Measurements from ENCODE around the gene PCDHA1. TPM values are rescaled to one million over a fixed set of nuclear protein-coding genes. Genes with fewer than 3 reads are reported as not detected.
"Not testable (repeated sequence)": the region's sequence is repeated elsewhere in the genome, so short reads cannot be mapped to it uniquely, and the experiment has no call there.

The PCDHA1 gene
- total and polyA plus RNA-seq, 2 donors (not counting 3 experiments of a cell fraction or from before 2014, with no cell fraction given) = 0.04 TPM; not detected in 1

DNA sequence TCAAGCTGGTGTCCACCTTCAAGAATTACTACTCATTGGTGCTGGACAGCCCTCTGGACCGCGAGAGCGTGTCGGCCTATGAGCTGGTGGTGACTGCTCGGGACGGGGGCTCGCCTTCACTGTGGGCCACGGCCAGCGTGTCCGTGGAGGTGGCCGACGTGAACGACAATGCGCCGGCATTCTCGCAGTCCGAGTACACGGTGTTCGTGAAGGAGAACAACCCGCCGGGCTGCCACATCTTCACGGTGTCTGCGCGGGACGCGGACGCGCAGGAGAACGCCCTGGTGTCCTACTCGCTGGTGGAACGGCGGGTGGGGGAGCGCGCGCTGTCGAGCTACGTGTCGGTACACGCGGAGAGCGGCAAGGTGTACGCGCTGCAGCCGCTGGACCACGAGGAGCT, 16.4 kb downstream of the PCDHA1 start:
- H3K27ac ChIP-seq (ENCODE audit: insufficient read depth, low read depth, low read length); H3K4me3 ChIP-seq (replicated peaks in 1 of 3; ENCODE audit: insufficient read depth in 1 of 3, low read depth in 1 of 3, low read length in 3 of 3); H3K4me1 ChIP-seq (ENCODE audit: control insufficient read depth, extremely low read depth, insufficient read depth, low read length); H3K27me3 ChIP-seq (ENCODE audit: control insufficient read depth in 2 of 2, insufficient read depth in 2 of 2, low read length in 2 of 2); H3K9ac ChIP-seq (replicated peaks; ENCODE audit: extremely low read depth, insufficient read depth, low read length); H3K36me3 ChIP-seq (ENCODE audit: control insufficient read depth in 2 of 2, extremely low read depth in 1 of 2, insufficient read depth in 2 of 2, low read length in 2 of 2); H3K9me1 ChIP-seq (replicated peaks; ENCODE audit: control insufficient read depth, extremely low read depth, insufficient read depth, low read length); CTCF ChIA-PET; DNase-seq (ENCODE audit: low read depth, low spot score); BruUV-seq (replicated peaks); intact Hi-C loops (cut with micrococcal nuclease); POLR2A ChIA-PET; H3K4me2 ChIP-seq (ENCODE audit: insufficient read depth, low read length); dilution Hi-C loops (cut with MboI; ENCODE audit: extremely low pct_ligation_motif_present, low sequenced_read_pairs); FAIRE-seq; H2AFZ ChIP-seq (ENCODE audit: low read depth, low read length); H4K20me1 ChIP-seq (replicated peaks; ENCODE audit: control insufficient read depth, extremely low read depth, insufficient read depth, low read length); H3K79me2 ChIP-seq (ENCODE audit: control insufficient read depth, insufficient read depth, low read length); H3K9me3 ChIP-seq (replicated peaks; ENCODE audit: control insufficient read depth, insufficient read depth, low read length): not testable (repeated sequence)

GRCh38 chr5:140802781-140803271, 16.9 kb downstream of the PCDHA1 start:
- no peak for DNase-seq (ENCODE audit: low read depth, low spot score)
- TF ChIP-seq, protein P1, sequence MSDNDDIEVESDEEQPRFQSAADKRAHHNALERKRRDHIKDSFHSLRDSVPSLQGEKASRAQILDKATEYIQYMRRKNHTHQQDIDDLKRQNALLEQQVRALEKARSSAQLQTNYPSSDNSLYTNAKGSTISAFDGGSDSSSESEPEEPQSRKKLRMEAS (IDR thresholded peaks at IDR 0.05; ENCODE audit: insufficient read depth, insufficient read length) = no peak
- TF ChIP-seq POLR2AphosphoS5 (IDR thresholded peaks at IDR 0.05; ENCODE audit: insufficient read depth, low read depth, low read length) (no peak), FOS (IDR thresholded peaks at IDR 0.05; ENCODE audit: borderline replicate concordance, insufficient read depth, low read length) (no peak), EZH2 (IDR thresholded peaks at IDR 0.05; ENCODE audit: borderline replicate concordance, low read depth, low read length, severe bottlenecking) (no peak), MYC (IDR thresholded peaks at IDR 0.05; ENCODE audit: low read depth, low read length) (no peak), JUN (IDR thresholded peaks at IDR 0.05; ENCODE audit: borderline replicate concordance, insufficient read depth, insufficient read length, low read depth) (no peak), GATA2 (IDR thresholded peaks at IDR 0.05; ENCODE audit: insufficient read depth, insufficient read length, low read depth, low read length) (no peak), POLR2A (IDR thresholded peaks at IDR 0.05; ENCODE audit: low read depth, low read length) (no peak)
- TF ChIP-seq, protein P2, sequence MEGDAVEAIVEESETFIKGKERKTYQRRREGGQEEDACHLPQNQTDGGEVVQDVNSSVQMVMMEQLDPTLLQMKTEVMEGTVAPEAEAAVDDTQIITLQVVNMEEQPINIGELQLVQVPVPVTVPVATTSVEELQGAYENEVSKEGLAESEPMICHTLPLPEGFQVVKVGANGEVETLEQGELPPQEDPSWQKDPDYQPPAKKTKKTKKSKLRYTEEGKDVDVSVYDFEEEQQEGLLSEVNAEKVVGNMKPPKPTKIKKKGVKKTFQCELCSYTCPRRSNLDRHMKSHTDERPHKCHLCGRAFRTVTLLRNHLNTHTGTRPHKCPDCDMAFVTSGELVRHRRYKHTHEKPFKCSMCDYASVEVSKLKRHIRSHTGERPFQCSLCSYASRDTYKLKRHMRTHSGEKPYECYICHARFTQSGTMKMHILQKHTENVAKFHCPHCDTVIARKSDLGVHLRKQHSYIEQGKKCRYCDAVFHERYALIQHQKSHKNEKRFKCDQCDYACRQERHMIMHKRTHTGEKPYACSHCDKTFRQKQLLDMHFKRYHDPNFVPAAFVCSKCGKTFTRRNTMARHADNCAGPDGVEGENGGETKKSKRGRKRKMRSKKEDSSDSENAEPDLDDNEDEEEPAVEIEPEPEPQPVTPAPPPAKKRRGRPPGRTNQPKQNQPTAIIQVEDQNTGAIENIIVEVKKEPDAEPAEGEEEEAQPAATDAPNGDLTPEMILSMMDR (IDR thresholded peaks at IDR 0.05; ENCODE audit: extremely low read depth in 1 of 2, insufficient read depth in 1 of 2, low read depth in 1 of 2, low read length in 2 of 2) = no peak
- no peaks in the 10 kb centered on the region for H3K9me1 ChIP-seq (replicated peaks; ENCODE audit: control insufficient read depth, extremely low read depth, insufficient read depth, low read length)
- dilution Hi-C loops (cut with MboI; ENCODE audit: extremely low pct_ligation_motif_present, low sequenced_read_pairs) = no loop called here
- H3K79me2 ChIP-seq (ENCODE audit: control insufficient read depth, insufficient read depth, low read length) = no peaks in the 10 kb centered on the region
- no peak overlapping the region for H3K4me2 ChIP-seq (ENCODE audit: insufficient read depth, low read length)
- H3K9ac ChIP-seq (replicated peaks; ENCODE audit: extremely low read depth, insufficient read depth, low read length) = no peak overlapping the region
- H3K27me3 ChIP-seq (ENCODE audit: control insufficient read depth in 2 of 2, insufficient read depth in 2 of 2, low read length in 2 of 2) = no peaks in the 10 kb centered on the region
- no peaks in the 10 kb centered on the region for H3K36me3 ChIP-seq (ENCODE audit: control insufficient read depth in 2 of 2, extremely low read depth in 1 of 2, insufficient read depth in 2 of 2, low read length in 2 of 2)
- H3K4me3 ChIP-seq (replicated peaks in 1 of 3; ENCODE audit: insufficient read depth in 1 of 3, low read depth in 1 of 3, low read length in 3 of 3) = no peak overlapping the region
- intact Hi-C loops (cut with micrococcal nuclease) = no loop called here
- H3K27ac ChIP-seq (ENCODE audit: insufficient read depth, low read depth, low read length) = no peak overlapping the region
- ChIA-PET POLR2A (no interaction called here), CTCF (no interaction called here)
- FAIRE-seq = no peak
- H2AFZ ChIP-seq (ENCODE audit: low read depth, low read length) = no peak overlapping the region
- no peaks in the 10 kb centered on the region for H4K20me1 ChIP-seq (replicated peaks; ENCODE audit: control insufficient read depth, extremely low read depth, insufficient read depth, low read length)
- no peaks in the 10 kb centered on the region for H3K4me1 ChIP-seq (ENCODE audit: control insufficient read depth, extremely low read depth, insufficient read depth, low read length)
- H3K9me3 ChIP-seq (replicated peaks; ENCODE audit: control insufficient read depth, insufficient read depth, low read length) = no peaks in the 10 kb centered on the region
- BruUV-seq (replicated peaks) = no TSS peak
